Body of pancreas (tissue), 4 donors: Measurements from ENCODE around the gene NMRAL1. TPM values are rescaled to one million over a fixed set of nuclear protein-coding genes. Genes with fewer than 3 reads are reported as not detected.
A peak's percentile ranks its signal among the peaks of the same experiment; 100 is the strongest.

Experiments
- ATAC-seq: fragments of 150-250 bp; one replicate; pipeline ENCODE4 v1.9.1; 2016
- DNase-seq, 4 donors: peaks; one replicate each; pipeline ENCODE4 v3.0.0-alpha.2; 2019
- H3K27ac ChIP-seq, 4 donors: fragments of 200-600 bp; sonication (generic); 1 replicate in 3 of 4; 2 replicates in 1 of 4; pipeline versions ENCODE4 v1.5.1 to v1.6.1; 2016 to 2019; ENCODE audit warnings: mild to moderate bottlenecking in 1 of 4, mixed read lengths in 1 of 4, moderate library complexity in 1 of 4
- H3K27me3 ChIP-seq, 2 donors: fragments of 200-600 bp; sonication (generic); one replicate each; pipeline ENCODE4 v1.6.0; 2016; ENCODE audit warnings: mild to moderate bottlenecking in 1 of 2
- H3K36me3 ChIP-seq, 2 donors: fragments of 200-600 bp; sonication (generic); replicated peaks in 1 of 2; 2 replicates each; pipeline ENCODE4 v1.5.1; 2016; ENCODE audit warnings: low read depth in 2 of 2; ENCODE audit not compliant: insufficient read depth in 1 of 2
- H3K4me1 ChIP-seq: fragments of 200-600 bp; sonication (generic); one replicate; pipeline ENCODE4 v1.6.0; 2016
- H3K4me3 ChIP-seq, 2 donors: fragments of 200-600 bp; sonication (generic); 1 replicate in 1 of 2; 2 replicates in 1 of 2; pipeline ENCODE4 v1.5.1; 2016 to 2019
- H3K9me3 ChIP-seq, 3 donors: fragments of 200-600 bp; sonication (generic); 1 replicate in 2 of 3; 2 replicates in 1 of 3; pipeline ENCODE4 v1.5.1; 2016
- POLR2A ChIP-seq, 3 donors: fragments of 450-650 bp; IDR thresholded peaks; one replicate each; pipeline ENCODE4 v1.6.1; 2016; ENCODE audit warnings: antibody characterized with exemption in 3 of 3, mild to moderate bottlenecking in 2 of 3
- WGBS, 2 donors: methylation state at CpG; one replicate each; pipeline ENCODE4 v1.1.5; 2017; 5-methylcytosine and 5-hydroxymethylcytosine counted together
- intact Hi-C: fragments of 100-400 bp; cut with DNase I; formaldehyde crosslinking; loops from one replicate; pipeline ENCODE4 v1.15.1; 2023
- total RNA-seq, 2 donors: library from RNA; depleted of rRNA; stranded (reverse); fragments of >200 nt; gene quantifications; one replicate each; pipeline ENCODE4 v1.1.0, GENCODE V29; 2016
- TF ChIP-seq, protein P1 (sequence below), 7 experiments: fragments of 450-650 bp in 4 of 7; fragments of 200-600 bp in 3 of 7; sonication (generic) in 3 of 7; IDR thresholded peaks; one replicate each; pipeline ENCODE4 v1.5.1; 2016 to 2019; ENCODE audit warnings: antibody characterized with exemption in 7 of 7

The NMRAL1 gene
- total RNA-seq, 2 donors from 2014 or later, result 36.3 to 43.8 TPM

DNA sequence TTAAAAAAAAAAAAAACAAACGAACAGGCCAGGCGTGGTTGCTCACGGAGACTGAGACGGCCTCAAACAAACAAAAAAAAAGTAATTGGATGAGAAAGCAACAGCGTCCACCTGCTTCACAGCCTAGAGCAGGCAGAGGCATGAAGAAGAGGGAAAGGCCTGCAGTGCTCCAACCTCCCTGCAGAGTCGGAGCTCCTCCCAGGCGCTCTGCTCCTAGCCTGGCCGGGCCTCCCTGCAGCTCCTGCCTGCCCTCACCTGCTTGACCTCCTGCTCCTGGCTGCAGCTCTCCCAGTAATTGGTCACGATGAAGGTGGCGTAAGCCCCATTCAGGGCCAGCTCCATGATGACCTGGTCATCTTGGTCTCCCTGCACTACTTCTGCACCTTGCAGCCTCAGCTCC is 5.5 kb downstream of the NMRAL1 start:
- no peak overlapping the region for H3K27ac ChIP-seq
- H3K9me3 ChIP-seq, result no peaks in the 10 kb centered on the region
- TF ChIP-seq, protein P1, sequence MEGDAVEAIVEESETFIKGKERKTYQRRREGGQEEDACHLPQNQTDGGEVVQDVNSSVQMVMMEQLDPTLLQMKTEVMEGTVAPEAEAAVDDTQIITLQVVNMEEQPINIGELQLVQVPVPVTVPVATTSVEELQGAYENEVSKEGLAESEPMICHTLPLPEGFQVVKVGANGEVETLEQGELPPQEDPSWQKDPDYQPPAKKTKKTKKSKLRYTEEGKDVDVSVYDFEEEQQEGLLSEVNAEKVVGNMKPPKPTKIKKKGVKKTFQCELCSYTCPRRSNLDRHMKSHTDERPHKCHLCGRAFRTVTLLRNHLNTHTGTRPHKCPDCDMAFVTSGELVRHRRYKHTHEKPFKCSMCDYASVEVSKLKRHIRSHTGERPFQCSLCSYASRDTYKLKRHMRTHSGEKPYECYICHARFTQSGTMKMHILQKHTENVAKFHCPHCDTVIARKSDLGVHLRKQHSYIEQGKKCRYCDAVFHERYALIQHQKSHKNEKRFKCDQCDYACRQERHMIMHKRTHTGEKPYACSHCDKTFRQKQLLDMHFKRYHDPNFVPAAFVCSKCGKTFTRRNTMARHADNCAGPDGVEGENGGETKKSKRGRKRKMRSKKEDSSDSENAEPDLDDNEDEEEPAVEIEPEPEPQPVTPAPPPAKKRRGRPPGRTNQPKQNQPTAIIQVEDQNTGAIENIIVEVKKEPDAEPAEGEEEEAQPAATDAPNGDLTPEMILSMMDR (IDR thresholded peaks at IDR 0.05), result no peak
- TF ChIP-seq POLR2A (IDR thresholded peaks at IDR 0.05), result no peak
- intact Hi-C loops, result no loop called here
- 82 to 88% methylated on average over 8 to 10 of the region's 10 CpGs for WGBS, 2 donors
- peaks cover 10% of the 10 kb centered on the region for H3K4me1 ChIP-seq
- ATAC-seq (no peak), DNase-seq (no peak)
- H3K4me3 ChIP-seq, result no peak overlapping the region
- H3K27me3 ChIP-seq, result no peaks in the 10 kb centered on the region
- peaks cover 0 to 9% of the 10 kb centered on the region in 2 donors for H3K36me3 ChIP-seq

DNA sequence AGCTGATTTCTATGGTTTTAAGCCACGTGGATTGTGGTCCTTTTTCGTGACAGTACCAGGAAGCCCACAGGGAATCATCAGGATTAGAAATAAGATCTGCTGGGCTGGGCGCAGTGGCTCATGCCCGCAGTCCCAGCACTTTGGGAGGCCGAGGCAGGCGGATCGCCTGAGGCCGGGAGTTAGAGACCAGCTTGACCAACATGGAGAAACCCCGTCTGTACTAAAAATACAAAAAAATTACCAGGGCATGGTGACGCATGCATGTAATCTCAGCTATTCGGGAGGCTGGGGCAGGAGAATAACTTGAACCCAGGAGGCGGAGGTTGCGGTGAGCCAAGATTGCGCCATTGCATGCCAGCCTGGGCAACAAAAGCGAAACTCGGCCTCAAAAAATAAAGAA is 6.5 kb downstream of the NMRAL1 start:
- peaks cover 2% of the 10 kb centered on the region for H3K4me1 ChIP-seq
- no peaks in the 10 kb centered on the region for H3K27me3 ChIP-seq
- ATAC-seq, result no peak
- no peak overlapping the region for H3K4me3 ChIP-seq
- intact Hi-C loops, result no loop called here
- H3K27ac ChIP-seq, result no peak overlapping the region
- no peaks in the 10 kb centered on the region for H3K9me3 ChIP-seq
- no peak for TF ChIP-seq POLR2A (IDR thresholded peaks at IDR 0.05)
- TF ChIP-seq, protein P1 (IDR thresholded peaks at IDR 0.05), result no peak
- peaks cover 0 to 13% of the 10 kb centered on the region in 2 donors for H3K36me3 ChIP-seq
- 93 to 96% methylated on average over 11 to 16 of the region's 16 CpGs for WGBS, 2 donors
- no peak for DNase-seq

DNA sequence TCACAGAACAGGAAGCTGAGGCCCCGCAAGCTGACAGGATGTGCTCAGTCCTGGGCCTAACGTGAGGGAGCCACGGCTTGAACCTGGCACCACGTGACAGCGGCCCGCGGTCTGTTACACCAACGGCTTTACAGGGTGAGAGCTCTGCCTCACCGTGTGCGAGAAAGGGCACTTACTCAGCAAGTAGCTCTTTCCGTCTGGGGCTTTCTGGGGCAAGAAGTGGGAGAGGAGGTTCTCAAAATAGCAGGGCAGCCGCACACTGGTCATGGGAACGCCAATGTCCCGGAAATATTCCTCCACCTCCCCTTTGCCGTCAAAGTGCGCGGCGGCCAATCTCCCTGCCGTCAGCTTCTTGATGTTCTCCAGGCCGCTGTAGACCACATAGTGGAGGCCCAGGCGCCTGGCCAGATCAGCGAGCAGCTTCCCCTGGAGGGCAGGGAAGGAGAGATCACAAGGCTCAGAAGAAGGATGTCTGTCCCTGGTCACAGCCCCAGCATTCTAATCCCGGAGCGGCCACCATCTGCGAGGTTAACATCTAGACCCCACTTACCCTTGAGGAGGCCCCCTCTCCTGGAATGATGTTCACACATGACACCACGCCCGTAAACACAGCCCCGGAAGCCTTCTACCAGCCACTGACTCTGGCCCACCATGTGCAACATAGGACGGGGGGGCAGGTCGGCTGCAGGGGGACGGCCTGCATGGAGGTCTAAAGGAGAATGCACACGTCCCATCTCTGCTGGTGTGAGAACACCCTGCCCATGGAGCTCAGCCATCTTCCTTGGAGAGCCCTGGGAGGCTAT is 8.2 kb downstream of the NMRAL1 start:
- ATAC-seq (peak; percentile 62), DNase-seq (peak in 3 of 4 donors; percentile 28 to 46 (median 44))
- intact Hi-C loops, result no loop called here
- Histone ChIP-seq H3K36me3 (peaks cover 0 to 13% of the 10 kb centered on the region in 2 donors), H3K4me3 (no peak overlapping the region), H3K4me1 (no peaks in the 10 kb centered on the region), H3K27me3 (no peaks in the 10 kb centered on the region), H3K27ac (peak overlapping the region in 1 of 4 donors; percentile 46), H3K9me3 (no peaks in the 10 kb centered on the region)
- no peak for TF ChIP-seq POLR2A (IDR thresholded peaks at IDR 0.05)
- TF ChIP-seq, protein P1 (IDR thresholded peaks at IDR 0.05), result no peak
- WGBS, 2 donors, result 87 to 93% methylated on average over 16 to 32 of the region's 32 CpGs

DNA sequence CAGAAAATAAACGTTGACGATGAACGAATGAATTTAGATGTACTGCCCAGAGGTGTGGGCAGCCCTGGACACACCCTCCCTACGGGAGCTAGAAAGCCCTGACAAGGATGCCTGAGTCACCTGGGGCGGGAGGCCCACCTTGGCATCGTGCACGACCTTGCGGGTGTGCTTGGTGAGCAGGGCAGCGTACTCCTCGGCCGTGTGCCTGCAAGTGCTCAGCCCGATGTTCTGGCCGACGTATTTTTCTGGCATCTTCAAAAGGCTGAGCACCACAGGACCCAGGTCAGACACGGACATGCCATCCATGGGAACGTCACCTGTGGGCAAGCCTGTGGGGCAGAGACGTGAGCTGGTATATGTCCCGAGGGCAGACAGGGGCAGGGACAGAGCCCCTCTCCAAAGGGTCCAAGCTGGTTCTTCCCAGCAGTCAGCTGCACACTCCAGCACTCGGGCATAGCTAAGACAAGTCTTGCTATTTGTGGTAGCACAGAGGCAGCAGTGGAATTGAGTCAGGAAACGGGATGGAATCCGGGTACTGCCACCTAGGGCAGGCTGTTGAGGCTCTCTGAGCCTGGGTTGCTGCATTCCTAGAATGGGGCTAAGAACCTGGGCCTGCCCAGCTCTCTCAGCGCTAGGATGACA is 10.8 kb downstream of the NMRAL1 start:
- H3K36me3 ChIP-seq, result peaks cover 0 to 10% of the 10 kb centered on the region in 2 donors
- no peaks in the 10 kb centered on the region for H3K27me3 ChIP-seq
- no peak overlapping the region for H3K27ac ChIP-seq
- intact Hi-C loops, result no loop called here
- no peaks in the 10 kb centered on the region for H3K9me3 ChIP-seq
- WGBS, 2 donors, result 80 to 83% methylated on average over 15 to 22 of the region's 22 CpGs
- TF ChIP-seq, protein P1 (IDR thresholded peaks at IDR 0.05), result no peak
- TF ChIP-seq POLR2A (IDR thresholded peaks at IDR 0.05), result no peak
- ATAC-seq (no peak), DNase-seq (no peak)
- H3K4me1 ChIP-seq, result no peaks in the 10 kb centered on the region
- H3K4me3 ChIP-seq, result no peak overlapping the region
